ENCODE measurements around the gene USP47.

Gene USP47

DNA sequence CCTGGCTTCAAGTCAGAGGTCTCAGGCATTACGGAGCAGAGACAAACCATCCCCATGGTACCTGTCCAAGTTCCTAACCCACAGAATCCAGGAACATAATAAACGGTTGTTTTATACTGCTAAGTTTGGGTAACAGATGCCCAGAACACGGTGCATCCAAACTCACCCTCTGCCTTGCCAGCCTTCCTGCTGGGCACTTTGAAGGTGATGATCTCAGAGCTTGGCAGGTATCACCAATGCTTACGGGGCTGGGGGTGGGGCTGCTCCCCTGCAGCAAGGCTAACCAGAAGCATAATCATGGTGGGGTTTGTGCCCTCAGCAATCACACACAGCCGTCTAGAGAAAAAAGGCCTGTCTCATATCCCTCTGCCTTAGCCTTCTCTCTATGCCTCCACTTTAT is 139.6 kb downstream of the USP47 start:
- CTCF ChIA-PET = interaction anchor here (0.9 to 1.5 kb wide), 2 partner anchors 15 to 300 kb away, joined by 4 read pairs; no protein-coding TSS in a partner anchor

GRCh38 chr11:11981840-11982239 is 140.1 kb downstream of the USP47 start:
- Histone ChIP-seq H3K4me3 (ENCODE audit: low read depth, low read length) (no peak overlapping the region), H3K4me1 (ENCODE audit: control insufficient read depth, insufficient read depth, low read length) (no peaks in the 10 kb centered on the region), H3K27ac (ENCODE audit: extremely low read depth, low read depth, low read length) (no peak overlapping the region), H3K36me3 (ENCODE audit: control insufficient read depth in 2 of 2, insufficient read depth in 1 of 2, low read length in 2 of 2) (no peaks in the 10 kb centered on the region), H3K9me3 (ENCODE audit: control insufficient read depth, insufficient read depth, low read depth, low read length) (no peaks in the 10 kb centered on the region)
- ChIA-PET CTCF (interaction anchor here (0.9 to 1.5 kb wide), 2 partner anchors 15 to 300 kb away, joined by 4 read pairs; no protein-coding TSS in a partner anchor), POLR2A (interaction anchor here (0.6 kb wide), 1 partner anchor 301 kb away, joined by 8 read pairs; no protein-coding TSS in a partner anchor)
- TF ChIP-seq, protein P1, sequence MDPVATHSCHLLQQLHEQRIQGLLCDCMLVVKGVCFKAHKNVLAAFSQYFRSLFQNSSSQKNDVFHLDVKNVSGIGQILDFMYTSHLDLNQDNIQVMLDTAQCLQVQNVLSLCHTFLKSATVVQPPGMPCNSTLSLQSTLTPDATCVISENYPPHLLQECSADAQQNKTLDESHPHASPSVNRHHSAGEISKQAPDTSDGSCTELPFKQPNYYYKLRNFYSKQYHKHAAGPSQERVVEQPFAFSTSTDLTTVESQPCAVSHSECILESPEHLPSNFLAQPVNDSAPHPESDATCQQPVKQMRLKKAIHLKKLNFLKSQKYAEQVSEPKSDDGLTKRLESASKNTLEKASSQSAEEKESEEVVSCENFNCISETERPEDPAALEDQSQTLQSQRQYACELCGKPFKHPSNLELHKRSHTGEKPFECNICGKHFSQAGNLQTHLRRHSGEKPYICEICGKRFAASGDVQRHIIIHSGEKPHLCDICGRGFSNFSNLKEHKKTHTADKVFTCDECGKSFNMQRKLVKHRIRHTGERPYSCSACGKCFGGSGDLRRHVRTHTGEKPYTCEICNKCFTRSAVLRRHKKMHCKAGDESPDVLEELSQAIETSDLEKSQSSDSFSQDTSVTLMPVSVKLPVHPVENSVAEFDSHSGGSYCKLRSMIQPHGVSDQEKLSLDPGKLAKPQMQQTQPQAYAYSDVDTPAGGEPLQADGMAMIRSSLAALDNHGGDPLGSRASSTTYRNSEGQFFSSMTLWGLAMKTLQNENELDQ (tag by site-specific recombination; IDR thresholded peaks at IDR 0.05; ENCODE audit: low read depth) = no peak
- TF ChIP-seq ZNF366 (tag by site-specific recombination; conservative IDR thresholded peaks at IDR 0.05) = no peak
- no peak for TF ChIP-seq ZNF548 (tag by site-specific recombination; IDR thresholded peaks at IDR 0.05)
- no peak for TF ChIP-seq ZNF670 (tag by site-specific recombination; IDR thresholded peaks at IDR 0.05; ENCODE audit: low read depth)
- TF ChIP-seq ZNF423 (tag by site-specific recombination; IDR thresholded peaks at IDR 0.05) = no peak
- no peak for TF ChIP-seq SCRT1 (tag by site-specific recombination; IDR thresholded peaks at IDR 0.05; ENCODE audit: borderline replicate concordance)
- TF ChIP-seq, protein P2, sequence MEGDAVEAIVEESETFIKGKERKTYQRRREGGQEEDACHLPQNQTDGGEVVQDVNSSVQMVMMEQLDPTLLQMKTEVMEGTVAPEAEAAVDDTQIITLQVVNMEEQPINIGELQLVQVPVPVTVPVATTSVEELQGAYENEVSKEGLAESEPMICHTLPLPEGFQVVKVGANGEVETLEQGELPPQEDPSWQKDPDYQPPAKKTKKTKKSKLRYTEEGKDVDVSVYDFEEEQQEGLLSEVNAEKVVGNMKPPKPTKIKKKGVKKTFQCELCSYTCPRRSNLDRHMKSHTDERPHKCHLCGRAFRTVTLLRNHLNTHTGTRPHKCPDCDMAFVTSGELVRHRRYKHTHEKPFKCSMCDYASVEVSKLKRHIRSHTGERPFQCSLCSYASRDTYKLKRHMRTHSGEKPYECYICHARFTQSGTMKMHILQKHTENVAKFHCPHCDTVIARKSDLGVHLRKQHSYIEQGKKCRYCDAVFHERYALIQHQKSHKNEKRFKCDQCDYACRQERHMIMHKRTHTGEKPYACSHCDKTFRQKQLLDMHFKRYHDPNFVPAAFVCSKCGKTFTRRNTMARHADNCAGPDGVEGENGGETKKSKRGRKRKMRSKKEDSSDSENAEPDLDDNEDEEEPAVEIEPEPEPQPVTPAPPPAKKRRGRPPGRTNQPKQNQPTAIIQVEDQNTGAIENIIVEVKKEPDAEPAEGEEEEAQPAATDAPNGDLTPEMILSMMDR (tag by site-specific recombination; IDR thresholded peaks at IDR 0.05) = no peak
- no peak for TF ChIP-seq ZNF157 (tag by site-specific recombination; IDR thresholded peaks at IDR 0.05)
- TF ChIP-seq ZNF426 (tag by site-specific recombination; IDR thresholded peaks at IDR 0.05) = no peak
- TF ChIP-seq, protein P3, sequence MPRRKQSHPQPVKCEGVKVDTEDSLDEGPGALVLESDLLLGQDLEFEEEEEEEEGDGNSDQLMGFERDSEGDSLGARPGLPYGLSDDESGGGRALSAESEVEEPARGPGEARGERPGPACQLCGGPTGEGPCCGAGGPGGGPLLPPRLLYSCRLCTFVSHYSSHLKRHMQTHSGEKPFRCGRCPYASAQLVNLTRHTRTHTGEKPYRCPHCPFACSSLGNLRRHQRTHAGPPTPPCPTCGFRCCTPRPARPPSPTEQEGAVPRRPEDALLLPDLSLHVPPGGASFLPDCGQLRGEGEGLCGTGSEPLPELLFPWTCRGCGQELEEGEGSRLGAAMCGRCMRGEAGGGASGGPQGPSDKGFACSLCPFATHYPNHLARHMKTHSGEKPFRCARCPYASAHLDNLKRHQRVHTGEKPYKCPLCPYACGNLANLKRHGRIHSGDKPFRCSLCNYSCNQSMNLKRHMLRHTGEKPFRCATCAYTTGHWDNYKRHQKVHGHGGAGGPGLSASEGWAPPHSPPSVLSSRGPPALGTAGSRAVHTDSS (tag by site-specific recombination; IDR thresholded peaks at IDR 0.05) = no peak
- TF ChIP-seq, protein P4, sequence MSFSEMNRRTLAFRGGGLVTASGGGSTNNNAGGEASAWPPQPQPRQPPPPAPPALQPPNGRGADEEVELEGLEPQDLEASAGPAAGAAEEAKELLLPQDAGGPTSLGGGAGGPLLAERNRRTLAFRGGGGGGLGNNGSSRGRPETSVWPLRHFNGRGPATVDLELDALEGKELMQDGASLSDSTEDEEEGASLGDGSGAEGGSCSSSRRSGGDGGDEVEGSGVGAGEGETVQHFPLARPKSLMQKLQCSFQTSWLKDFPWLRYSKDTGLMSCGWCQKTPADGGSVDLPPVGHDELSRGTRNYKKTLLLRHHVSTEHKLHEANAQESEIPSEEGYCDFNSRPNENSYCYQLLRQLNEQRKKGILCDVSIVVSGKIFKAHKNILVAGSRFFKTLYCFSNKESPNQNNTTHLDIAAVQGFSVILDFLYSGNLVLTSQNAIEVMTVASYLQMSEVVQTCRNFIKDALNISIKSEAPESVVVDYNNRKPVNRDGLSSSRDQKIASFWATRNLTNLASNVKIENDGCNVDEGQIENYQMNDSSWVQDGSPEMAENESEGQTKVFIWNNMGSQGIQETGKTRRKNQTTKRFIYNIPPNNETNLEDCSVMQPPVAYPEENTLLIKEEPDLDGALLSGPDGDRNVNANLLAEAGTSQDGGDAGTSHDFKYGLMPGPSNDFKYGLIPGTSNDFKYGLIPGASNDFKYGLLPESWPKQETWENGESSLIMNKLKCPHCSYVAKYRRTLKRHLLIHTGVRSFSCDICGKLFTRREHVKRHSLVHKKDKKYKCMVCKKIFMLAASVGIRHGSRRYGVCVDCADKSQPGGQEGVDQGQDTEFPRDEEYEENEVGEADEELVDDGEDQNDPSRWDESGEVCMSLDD (tag by site-specific recombination; IDR thresholded peaks at IDR 0.05) = no peak

More for the DNA sequence above, 139.6 kb downstream of the USP47 start:
- H3K27ac ChIP-seq (ENCODE audit: extremely low read depth, low read depth, low read length) = no peak overlapping the region
- POLR2A ChIA-PET = interaction anchor here (0.6 kb wide), 1 partner anchor 302 kb away, joined by 8 read pairs; no protein-coding TSS in a partner anchor
- H3K36me3 ChIP-seq (ENCODE audit: control insufficient read depth in 2 of 2, insufficient read depth in 1 of 2, low read length in 2 of 2) = no peaks in the 10 kb centered on the region
- no peak for TF ChIP-seq ZNF670 (tag by site-specific recombination; IDR thresholded peaks at IDR 0.05; ENCODE audit: low read depth)
- H3K9me3 ChIP-seq (ENCODE audit: control insufficient read depth, insufficient read depth, low read depth, low read length) = no peaks in the 10 kb centered on the region
- no peaks in the 10 kb centered on the region for H3K4me1 ChIP-seq (ENCODE audit: control insufficient read depth, insufficient read depth, low read length)
- H3K4me3 ChIP-seq (ENCODE audit: low read depth, low read length) = no peak overlapping the region

- no peak for TF ChIP-seq KLF8 (tag by site-specific recombination; IDR thresholded peaks at IDR 0.05)
- TF ChIP-seq ZSCAN16 (tag by site-specific recombination; IDR thresholded peaks at IDR 0.05) = no peak
- ChIA-PET POLR2A (no interaction called here), CTCF (interaction anchor here (1.2 kb wide), 1 partner anchor 306 kb away, joined by 3 read pairs; no protein-coding TSS in a partner anchor)
- Histone ChIP-seq H3K27ac (ENCODE audit: extremely low read depth, low read depth, low read length) (no peak overlapping the region), H3K36me3 (ENCODE audit: control insufficient read depth in 2 of 2, insufficient read depth in 1 of 2, low read length in 2 of 2) (no peaks in the 10 kb centered on the region), H3K4me1 (ENCODE audit: control insufficient read depth, insufficient read depth, low read length) (no peaks in the 10 kb centered on the region), H3K9me3 (ENCODE audit: control insufficient read depth, insufficient read depth, low read depth, low read length) (no peaks in the 10 kb centered on the region), H3K4me3 (ENCODE audit: low read depth, low read length) (no peak overlapping the region)
These were observed 140.7 kb downstream of the USP47 start for GRCh38 chr11:11982461-11982860.

Data from HEK293 (cell line).